Caco-2 (cell line): ENCODE data around the gene PRADC1. TPM values are rescaled to one million over a fixed set of nuclear protein-coding genes. Genes with fewer than 3 reads are reported as not detected.
"Not testable (repeated sequence)": the region's sequence is repeated elsewhere in the genome, so short reads cannot be mapped to it uniquely, and the experiment has no call there.

ENCODE experiments used
- BruUV-seq: library from RNA; stranded (reverse); fragments of 400-500 nt; replicated peaks from 2 replicates; lab custom pipeline; 2021; lab: Mats Ljungman, UMichigan
- CTCF ChIA-PET: fragments of 300-600 bp; sonication (Branson Sonifier 250); formaldehyde crosslinking; loops from one replicate; lab custom pipeline; 2022; ENCODE audit warnings: antibody characterized with exemption; lab: Charles Lee
- POLR2A ChIA-PET: fragments of 300-600 bp; sonication (Branson Sonifier 250); formaldehyde crosslinking; loops from one replicate; lab custom pipeline; 2022; ENCODE audit warnings: antibody characterized with exemption; lab: Charles Lee
- DNase-seq, 2 experiments: peaks; one replicate each; pipeline versions ENCODE4 v3.0.0 to v3.0.0-alpha.2; 2020 to 2022
- H3K27me3 ChIP-seq: replicated peaks from 2 replicates; pipeline ENCODE4 v1.6.0; 2011; ENCODE audit warnings: low read length; ENCODE audit not compliant: control insufficient read depth, insufficient read depth
- H3K36me3 ChIP-seq: 2 replicates; pipeline ENCODE4 v1.5.1; 2011; ENCODE audit warnings: low read length; ENCODE audit not compliant: control insufficient read depth, insufficient read depth
- H3K4me1 ChIP-seq: fragments of 250-450 bp; sonication (Bioruptor Pico); 2 replicates; pipeline ENCODE4 v1.5.1; 2020; ENCODE audit warnings: mild to moderate bottlenecking
- H3K4me3 ChIP-seq: 2 replicates; pipeline ENCODE4 v1.5.1; 2011; ENCODE audit warnings: low read depth, mild to moderate bottlenecking, control low read depth, low read length
- H3K9me3 ChIP-seq: fragments of 250-450 bp; sonication (Bioruptor Pico); 2 replicates; pipeline ENCODE4 v1.5.1; 2020; ENCODE audit warnings: mild to moderate bottlenecking, moderate library complexity
- H3K27ac Mint-ChIP-seq: one replicate; pipeline ENCODE4 v1.8.0; 2022; ENCODE audit warnings: mixed read lengths; ENCODE audit not compliant: unreplicated experiment
- H3K27me3 Mint-ChIP-seq: one replicate; pipeline ENCODE4 v1.8.0; 2022; ENCODE audit warnings: mixed read lengths; ENCODE audit not compliant: insufficient read depth, unreplicated experiment
- H3K36me3 Mint-ChIP-seq: one replicate; pipeline ENCODE4 v1.8.0; 2022; ENCODE audit warnings: mild to moderate bottlenecking, mixed read lengths; ENCODE audit not compliant: insufficient read depth, unreplicated experiment
- H3K4me1 Mint-ChIP-seq: one replicate; pipeline ENCODE4 v1.8.0; 2022; ENCODE audit warnings: low read depth, mixed read lengths; ENCODE audit not compliant: unreplicated experiment
- H3K4me3 Mint-ChIP-seq: one replicate; pipeline ENCODE4 v1.8.0; 2022; ENCODE audit warnings: mild to moderate bottlenecking, moderate library complexity, mixed read lengths; ENCODE audit not compliant: unreplicated experiment
- H3K9me3 Mint-ChIP-seq: one replicate; pipeline ENCODE4 v1.8.0; 2022; ENCODE audit warnings: mixed read lengths; ENCODE audit not compliant: unreplicated experiment
- CTCF ChIP-seq, 2 experiments: fragments of 200-600 bp in 1 of 2; IDR thresholded peaks; 1 replicate in 1 of 2; 2 replicates in 1 of 2; pipeline versions ENCODE4 v1.5.1 to v1.8.0; 2011 to 2022; ENCODE audit warnings: antibody characterized with exemption in 1 of 2, control low read depth in 1 of 2, inconsistent platforms in 1 of 2, low read depth in 1 of 2, low read length in 1 of 2, mild to moderate bottlenecking in 1 of 2, moderate library complexity in 1 of 2; ENCODE audit not compliant: insufficient read depth in 1 of 2, severe bottlenecking in 1 of 2, unreplicated experiment in 1 of 2
- intact Hi-C: fragments of 100-400 bp; cut with micrococcal nuclease; formaldehyde crosslinking; loops from one replicate; pipeline ENCODE4 v1.10.0; 2022; ENCODE audit not compliant: unreplicated experiment
- total RNA-seq: library from RNA; stranded (reverse); gene quantifications from 2 replicates; pipeline ENCODE4 v1.2.3, GENCODE V29; 2022

PRADC1 gene
- total RNA-seq, 1 experiment from 2014 or later, result 24.1 TPM

GRCh38 chr2:73263540-73264331, 30.7 kb upstream of the PRADC1 start:
- Mint-ChIP-seq H3K4me3 (no peak overlapping the region), H3K36me3 (peaks cover 23% of the 10 kb centered on the region), H3K27me3 (no peaks in the 10 kb centered on the region), H3K27ac (no peak overlapping the region), H3K9me3 (no peaks in the 10 kb centered on the region), H3K4me1 (peaks cover 14% of the 10 kb centered on the region)
- BruUV-seq, result no TSS peak
- Histone ChIP-seq H3K4me1 (peaks cover 7% of the 10 kb centered on the region; the same call in 1 of the 2 replicates), H3K36me3 (no peaks in the 10 kb centered on the region), H3K9me3 (no peaks in the 10 kb centered on the region), H3K4me3 (no peak overlapping the region), H3K27me3 (no peaks in the 10 kb centered on the region)
- ChIA-PET CTCF (interaction anchor here (0.6 kb wide), 1 partner anchor 30 kb away, joined by 3 read pairs; the partner anchor contains the start of gene EGR4), POLR2A (no interaction called here)
- no peak for TF ChIP-seq CTCF (IDR thresholded peaks at IDR 0.05; ENCODE audit: insufficient read depth in 1 of 2, low read depth in 1 of 2, low read length in 1 of 2, severe bottlenecking in 1 of 2, unreplicated experiment in 1 of 2)
- intact Hi-C loops, result no loop called here
- DNase-seq, result no peak

GRCh38 chr2:73262691-73263429, 29.8 kb upstream of the PRADC1 start:
- DNase-seq, H3K4me1 ChIP-seq, H3K27ac Mint-ChIP-seq, H3K4me1 Mint-ChIP-seq, BruUV-seq, intact Hi-C loops, POLR2A ChIA-PET, H3K27me3 Mint-ChIP-seq, H3K36me3 ChIP-seq, H3K4me3 Mint-ChIP-seq, H3K27me3 ChIP-seq, H3K9me3 ChIP-seq, H3K4me3 ChIP-seq, H3K9me3 Mint-ChIP-seq: not testable (repeated sequence)
- CTCF ChIA-PET, result interaction anchor here (0.6 to 1.5 kb wide), 3 partner anchors 13 to 31 kb away, joined by 3 to 4 read pairs (median 3); partner anchors contain the start of genes EGR4 and PRADC1
- peaks cover 18% of the 10 kb centered on the region for H3K36me3 Mint-ChIP-seq

DNA sequence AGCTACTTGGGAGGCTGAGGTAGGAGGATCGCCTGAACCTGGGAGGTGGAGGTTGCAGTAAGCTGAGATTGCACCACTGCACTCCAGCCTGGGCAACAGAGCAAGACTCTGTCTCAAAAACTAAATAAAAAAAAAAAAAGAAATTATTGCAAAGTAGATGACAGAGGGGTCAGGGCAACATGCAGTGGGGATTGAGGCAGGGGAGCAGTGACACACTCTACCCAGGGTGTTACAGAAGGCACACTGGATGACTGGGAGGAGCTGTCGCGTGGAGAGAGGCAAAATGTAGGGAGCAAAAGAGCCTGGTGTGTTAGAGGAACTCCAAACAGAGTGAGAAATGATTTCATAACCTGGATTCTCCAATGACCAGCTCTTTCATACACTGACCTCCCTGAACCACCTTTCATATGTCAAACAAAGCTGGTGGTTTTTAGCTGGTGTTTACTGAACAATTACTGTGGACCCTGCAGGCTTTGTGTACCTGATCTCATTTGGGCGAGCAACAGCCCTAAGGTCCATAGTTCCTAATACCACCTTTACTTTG, 29.1 kb upstream of the PRADC1 start:
- intact Hi-C loops, result no loop called here
- CTCF ChIA-PET, result interaction anchor here (0.6 to 1.5 kb wide), 3 partner anchors 12 to 29 kb away, joined by 3 to 4 read pairs (median 4); partner anchors contain the start of gene PRADC1

More for the DNA sequence above, 29.1 kb upstream of the PRADC1 start:
- H3K4me1 Mint-ChIP-seq, result peaks cover 7% of the 10 kb centered on the region
- H3K9me3 Mint-ChIP-seq, result no peaks in the 10 kb centered on the region
- Histone ChIP-seq H3K9me3 (no peaks in the 10 kb centered on the region), H3K27me3 (no peaks in the 10 kb centered on the region), H3K4me1 (no peaks in the 10 kb centered on the region), H3K4me3 (no peak overlapping the region), H3K36me3 (no peaks in the 10 kb centered on the region; the same call in 1 of the 2 replicates)
- no peak for TF ChIP-seq CTCF (IDR thresholded peaks at IDR 0.05; ENCODE audit: insufficient read depth in 1 of 2, low read depth in 1 of 2, low read length in 1 of 2, severe bottlenecking in 1 of 2, unreplicated experiment in 1 of 2)
- no peaks in the 10 kb centered on the region for H3K27me3 Mint-ChIP-seq
- no peak overlapping the region for H3K4me3 Mint-ChIP-seq
- DNase-seq, result no peak
- no peak overlapping the region for H3K27ac Mint-ChIP-seq
- BruUV-seq, result no TSS peak
- H3K36me3 Mint-ChIP-seq, result peaks cover 17% of the 10 kb centered on the region
- POLR2A ChIA-PET, result no interaction called here
